Colonic mucosa (tissue), 4 donors: ENCODE data around the gene CKM. TPM values are rescaled to one million over a fixed set of nuclear protein-coding genes. Genes with fewer than 3 reads are reported as not detected.

Experiments used
- DNase-seq: peaks from one replicate; pipeline ENCODE4 v3.0.0-alpha.2; 2020
- H3K27ac ChIP-seq: fragments of 200-600 bp; one replicate; pipeline ENCODE4 v1.8.0; 2021
- H3K27me3 ChIP-seq: fragments of 200-600 bp; one replicate; pipeline ENCODE4 v1.8.0; 2021
- H3K36me3 ChIP-seq: fragments of 200-600 bp; one replicate; pipeline ENCODE4 v1.8.0; 2021
- H3K4me1 ChIP-seq: fragments of 200-600 bp; one replicate; pipeline ENCODE4 v1.8.0; 2021; ENCODE audit warnings: mild to moderate bottlenecking
- H3K4me3 ChIP-seq: fragments of 200-600 bp; one replicate; pipeline ENCODE4 v1.8.0; 2021
- H3K9ac ChIP-seq, 2 donors: one replicate each; pipeline ENCODE4 v1.7.0; 2013; ENCODE audit warnings: control low read depth in 2 of 2, low read depth in 2 of 2, low read length in 2 of 2
- H3K9me3 ChIP-seq: fragments of 200-600 bp; one replicate; pipeline ENCODE4 v1.8.0; 2021
- intact Hi-C: fragments of 100-400 bp; cut with DNase I; formaldehyde crosslinking; loops from one replicate; pipeline ENCODE4 v1.14.1; 2022
- total RNA-seq, 2 donors: library from RNA; stranded (reverse); fragmentation: NEBNext Ultra II Directional in 1 of 2; extraction: Animal tissue kit (Norgen Biotek cat#: 25700) in 1 of 2; gene quantifications; one replicate each; pipeline ENCODE4 v1.2.1, GENCODE V29; 2021
- TF ChIP-seq, protein P1 (sequence below): fragments of 200-600 bp; IDR thresholded peaks from one replicate; pipeline ENCODE4 v1.8.0; 2022; ENCODE audit warnings: antibody characterized with exemption, mild to moderate bottlenecking
- donor health status: healthy.
- donor health status: DM: no; HTN: no; CAD: no.
- donor health status: DM: no; HTN: no; CAD: no.

Gene CKM
- total RNA-seq, 2 donors from 2014 or later: 0.53 TPM; not detected in 1

DNA sequence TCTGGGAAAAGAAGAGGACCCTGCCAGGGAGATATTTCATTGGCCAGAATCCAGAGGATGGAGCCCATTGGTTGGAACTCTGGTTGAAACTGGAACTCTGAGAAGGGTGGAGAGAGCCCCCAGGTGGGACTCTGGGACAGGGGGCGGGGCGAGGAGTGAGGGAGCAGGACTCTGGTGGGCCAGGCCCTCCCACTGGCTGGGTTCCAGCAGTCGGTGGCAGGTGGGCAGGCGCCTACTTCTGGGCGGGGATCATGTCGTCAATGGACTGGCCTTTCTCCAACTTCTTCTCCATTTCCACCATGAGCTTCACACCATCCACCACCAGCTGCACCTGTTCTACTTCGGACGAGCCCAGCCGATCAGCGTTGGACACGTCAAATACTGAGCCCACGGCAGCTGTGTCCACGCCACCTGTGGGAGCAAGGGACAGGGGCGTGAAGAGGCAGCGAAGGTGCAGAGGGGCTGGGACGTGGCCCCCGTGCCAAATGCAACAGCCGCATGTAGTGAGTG, 16.1 kb downstream of the CKM start:
- TF ChIP-seq, protein P1, sequence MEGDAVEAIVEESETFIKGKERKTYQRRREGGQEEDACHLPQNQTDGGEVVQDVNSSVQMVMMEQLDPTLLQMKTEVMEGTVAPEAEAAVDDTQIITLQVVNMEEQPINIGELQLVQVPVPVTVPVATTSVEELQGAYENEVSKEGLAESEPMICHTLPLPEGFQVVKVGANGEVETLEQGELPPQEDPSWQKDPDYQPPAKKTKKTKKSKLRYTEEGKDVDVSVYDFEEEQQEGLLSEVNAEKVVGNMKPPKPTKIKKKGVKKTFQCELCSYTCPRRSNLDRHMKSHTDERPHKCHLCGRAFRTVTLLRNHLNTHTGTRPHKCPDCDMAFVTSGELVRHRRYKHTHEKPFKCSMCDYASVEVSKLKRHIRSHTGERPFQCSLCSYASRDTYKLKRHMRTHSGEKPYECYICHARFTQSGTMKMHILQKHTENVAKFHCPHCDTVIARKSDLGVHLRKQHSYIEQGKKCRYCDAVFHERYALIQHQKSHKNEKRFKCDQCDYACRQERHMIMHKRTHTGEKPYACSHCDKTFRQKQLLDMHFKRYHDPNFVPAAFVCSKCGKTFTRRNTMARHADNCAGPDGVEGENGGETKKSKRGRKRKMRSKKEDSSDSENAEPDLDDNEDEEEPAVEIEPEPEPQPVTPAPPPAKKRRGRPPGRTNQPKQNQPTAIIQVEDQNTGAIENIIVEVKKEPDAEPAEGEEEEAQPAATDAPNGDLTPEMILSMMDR: no peak
- intact Hi-C loops: no loop called here
- Histone ChIP-seq H3K36me3 (no peaks in the 10 kb centered on the region), H3K27ac (no peak overlapping the region), H3K4me1 (no peaks in the 10 kb centered on the region), H3K27me3 (no peaks in the 10 kb centered on the region), H3K9me3 (no peaks in the 10 kb centered on the region), H3K9ac (no peak overlapping the region), H3K4me3 (no peak overlapping the region)
- DNase-seq: no peak

DNA sequence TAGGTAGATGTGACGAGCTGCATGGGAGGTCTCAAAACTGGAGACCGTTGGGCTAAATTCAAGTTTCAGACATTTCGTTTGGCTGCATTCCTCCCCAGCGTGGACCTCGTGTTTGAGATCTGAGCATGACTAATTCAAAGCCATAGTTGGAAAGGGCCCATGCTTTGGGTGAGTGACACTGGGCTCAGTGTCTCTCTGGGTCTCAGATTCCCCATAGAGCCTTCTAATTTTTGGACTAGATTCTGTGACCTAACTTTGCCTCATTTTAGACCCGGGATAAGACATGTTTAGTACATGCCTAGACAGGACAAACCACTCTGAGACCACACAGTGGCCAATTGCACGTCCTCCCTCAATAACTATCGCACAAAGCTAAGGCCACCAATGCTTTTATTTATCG, 16.6 kb downstream of the CKM start:
- Histone ChIP-seq H3K9ac (no peak overlapping the region), H3K36me3 (no peaks in the 10 kb centered on the region), H3K27ac (no peak overlapping the region), H3K4me3 (no peak overlapping the region), H3K4me1 (no peaks in the 10 kb centered on the region), H3K9me3 (no peaks in the 10 kb centered on the region), H3K27me3 (no peaks in the 10 kb centered on the region)
- intact Hi-C loops: no loop called here
- TF ChIP-seq, protein P1: no peak
- no peak for DNase-seq

DNA sequence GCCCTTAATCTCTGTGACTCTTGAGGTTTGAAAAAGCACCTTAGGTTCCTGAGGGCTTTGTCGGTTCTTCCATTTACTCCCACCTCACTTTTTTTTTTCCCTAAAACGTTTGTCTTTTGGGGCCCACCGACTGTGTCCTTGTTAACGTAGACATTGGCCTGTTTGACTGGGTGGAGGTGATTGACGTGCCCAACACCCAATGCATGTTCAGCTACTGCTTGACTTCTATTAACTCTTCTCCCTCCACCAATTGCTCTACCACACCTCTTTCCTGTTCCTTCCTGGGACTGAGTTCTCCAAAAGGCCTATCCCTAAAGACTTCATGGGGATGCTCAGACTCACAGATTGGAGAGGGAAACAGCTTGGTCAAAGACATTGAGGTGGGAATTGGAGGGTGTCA, 17.3 kb downstream of the CKM start:
- Histone ChIP-seq H3K27ac (no peak overlapping the region), H3K9ac (no peak overlapping the region), H3K27me3 (no peaks in the 10 kb centered on the region), H3K4me1 (no peaks in the 10 kb centered on the region), H3K36me3 (no peaks in the 10 kb centered on the region), H3K9me3 (no peaks in the 10 kb centered on the region), H3K4me3 (no peak overlapping the region)
- intact Hi-C loops: no loop called here
- TF ChIP-seq, protein P1: no peak
- DNase-seq: no peak

DNA sequence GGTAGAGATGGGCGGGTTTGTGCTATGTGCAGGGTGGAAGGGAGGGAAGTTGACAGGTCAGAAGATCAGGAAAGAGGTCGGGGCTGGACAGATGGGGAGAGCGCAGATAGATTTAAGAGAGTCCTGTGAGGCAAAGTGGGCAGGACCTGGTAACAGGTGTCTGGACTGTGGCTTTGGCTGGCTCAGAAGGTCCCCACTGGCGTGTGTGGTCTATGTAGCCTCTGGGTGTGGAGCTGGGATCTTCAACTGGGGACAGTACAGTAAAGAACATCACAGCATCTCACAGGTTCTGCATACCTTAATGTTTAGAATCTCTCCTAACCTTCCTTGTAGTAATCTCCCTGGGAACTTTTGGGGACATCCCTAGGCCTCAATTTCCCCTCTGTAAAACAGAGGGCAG, 17.7 kb downstream of the CKM start:
- Histone ChIP-seq H3K36me3 (no peaks in the 10 kb centered on the region), H3K9me3 (no peaks in the 10 kb centered on the region), H3K27me3 (no peaks in the 10 kb centered on the region), H3K4me1 (no peaks in the 10 kb centered on the region), H3K27ac (no peak overlapping the region), H3K9ac (no peak overlapping the region), H3K4me3 (no peak overlapping the region)
- TF ChIP-seq, protein P1: no peak
- no peak for DNase-seq
- intact Hi-C loops: no loop called here

DNA sequence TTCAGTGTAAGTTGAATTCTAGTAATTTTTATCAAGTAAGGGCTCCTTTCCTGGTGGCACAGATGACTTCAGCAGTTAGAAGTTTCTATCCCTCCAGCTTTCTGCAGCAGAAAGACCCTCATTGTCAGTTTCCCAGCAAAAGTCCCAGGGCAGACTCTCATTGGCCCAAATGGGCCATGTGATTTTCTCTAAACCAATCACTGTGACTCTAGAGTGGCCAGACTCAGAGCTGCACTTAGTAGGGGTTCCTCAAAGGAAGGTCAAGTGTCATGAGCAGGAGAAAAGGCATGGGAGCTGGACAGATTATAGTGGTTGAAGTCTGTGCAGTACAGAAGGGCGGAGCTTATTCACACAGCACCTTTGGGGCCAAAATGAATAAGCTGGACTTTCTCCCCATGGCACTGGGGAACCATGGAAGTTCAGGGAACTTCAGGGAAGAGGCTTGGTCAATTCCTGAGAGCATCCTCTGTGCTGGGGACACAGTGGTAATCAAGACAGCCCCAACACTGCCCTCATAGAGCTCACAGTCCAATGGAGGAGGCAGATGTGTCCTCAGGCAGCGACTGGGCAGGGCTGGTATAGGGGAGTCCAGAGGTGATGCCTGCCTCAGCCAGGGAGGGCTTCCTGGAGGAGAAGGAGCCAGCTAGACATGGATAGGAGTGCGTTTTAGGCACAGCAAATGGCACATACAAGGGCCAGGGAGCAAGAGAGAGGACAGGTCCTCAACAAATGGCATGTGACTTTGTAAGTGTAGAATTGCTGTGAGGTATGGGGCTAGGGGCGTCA, 18.3 kb downstream of the CKM start:
- no peaks in the 10 kb centered on the region for H3K27me3 ChIP-seq
- no peaks in the 10 kb centered on the region for H3K9me3 ChIP-seq
- H3K4me1 ChIP-seq: no peaks in the 10 kb centered on the region
- DNase-seq: no peak
- H3K27ac ChIP-seq: no peak overlapping the region
- intact Hi-C loops: no loop called here
- no peaks in the 10 kb centered on the region for H3K36me3 ChIP-seq
- H3K9ac ChIP-seq: no peak overlapping the region
- H3K4me3 ChIP-seq: no peak overlapping the region
- TF ChIP-seq, protein P1: no peak
